ENCODE results near the gene RNF133.

DNA sequence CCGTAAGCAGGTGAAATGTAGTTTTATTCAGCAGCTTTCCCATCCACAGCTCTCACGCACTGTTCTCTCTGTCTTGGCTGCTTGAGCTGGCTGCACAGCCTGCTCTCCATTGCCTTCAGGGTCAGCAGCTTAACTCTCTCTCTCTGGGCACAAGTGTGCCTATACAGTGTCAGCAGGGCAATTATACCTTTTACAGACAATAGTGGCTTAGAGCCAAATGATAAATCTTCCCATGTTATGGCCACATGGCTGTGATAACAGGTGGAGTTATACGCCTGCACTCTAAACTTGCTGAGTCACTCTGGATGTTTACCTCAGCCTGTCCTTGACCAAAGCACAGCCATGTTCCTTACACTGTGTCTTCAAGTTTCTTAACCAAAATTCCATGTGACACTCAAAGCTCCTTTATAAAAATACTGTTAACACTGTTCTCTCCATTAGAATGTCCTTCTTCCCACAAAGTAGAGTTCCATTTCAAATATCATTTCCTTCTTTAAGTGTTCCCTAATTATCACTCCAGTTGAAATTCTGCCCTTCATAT, 6.1 kb downstream of the RNF133 start:
- no peak for TF ChIP-seq EZH2phosphoT487 (conservative IDR thresholded peaks at IDR 0.05; ENCODE audit: low read length)
- no peak for TF ChIP-seq CTCF (IDR thresholded peaks at IDR 0.05; ENCODE audit: insufficient read depth, low read length, poor library complexity, severe bottlenecking)
